Thymus (tissue), 11 donors: ENCODE data around the gene CDH12. TPM values are rescaled to one million over a fixed set of nuclear protein-coding genes. Genes with fewer than 3 reads are reported as not detected.

Source experiments
- DNase-seq, 9 donors: peaks; one replicate each; pipeline ENCODE4 v3.0.0-alpha.2; 2013; ENCODE audit warnings: low spot score in 9 of 9, low read depth in 6 of 9, missing footprints in 1 of 9
- H3K27ac ChIP-seq, 2 donors: one replicate each; pipeline ENCODE4 v1.5.1; 2013; ENCODE audit warnings: control low read depth in 1 of 2, low read depth in 1 of 2, low read length in 1 of 2, mild to moderate bottlenecking in 1 of 2, moderate library complexity in 1 of 2
- H3K27me3 ChIP-seq, 2 donors: one replicate each; pipeline ENCODE4 v1.5.1; 2013; ENCODE audit warnings: low read length in 1 of 2; ENCODE audit not compliant: control insufficient read depth in 2 of 2, insufficient read depth in 1 of 2
- H3K36me3 ChIP-seq, 2 donors: one replicate each; pipeline ENCODE4 v1.5.1; 2013; ENCODE audit warnings: low read length in 1 of 2, mild to moderate bottlenecking in 1 of 2, moderate library complexity in 1 of 2; ENCODE audit not compliant: control insufficient read depth in 2 of 2, insufficient read depth in 2 of 2
- H3K4me1 ChIP-seq, 2 donors: one replicate each; pipeline ENCODE4 v1.5.1; 2013; ENCODE audit warnings: low read length in 2 of 2; ENCODE audit not compliant: control insufficient read depth in 2 of 2, insufficient read depth in 2 of 2
- H3K4me3 ChIP-seq, 2 donors: one replicate each; pipeline ENCODE4 v1.5.1; 2013; ENCODE audit warnings: low read length in 2 of 2, control low read depth in 1 of 2, mild to moderate bottlenecking in 1 of 2
- H3K9me3 ChIP-seq, 2 donors: one replicate each; pipeline ENCODE4 v1.5.1; 2013; ENCODE audit warnings: low read length in 1 of 2, mild to moderate bottlenecking in 1 of 2; ENCODE audit not compliant: control insufficient read depth in 2 of 2, insufficient read depth in 1 of 2
- WGBS: extraction: QIAGEN DNeasy Blood & Tissue Kit; methylation state at CpG from one replicate; pipeline ENCODE4 v1.1.7; 2013; 5-methylcytosine and 5-hydroxymethylcytosine counted together
- polyA plus RNA-seq: library from polyadenylated mRNA; stranded (reverse); fragments of 200-250 nt; gene quantifications from one replicate; pipeline ENCODE4 v1.2.3, GENCODE V29; 2013
- total RNA-seq: library from RNA; stranded (reverse); fragments of 120-200 nt; gene quantifications from one replicate; pipeline ENCODE4 v1.2.4, GENCODE V29; 2013
- donor health status: healthy.

The CDH12 gene
- total and polyA plus RNA-seq, 2 donors: 0.05 to 0.09 TPM

GRCh38 chr5:22460189-22460588, 393.0 kb downstream of the CDH12 start:
- Histone ChIP-seq H3K4me1 (no peaks in the 10 kb centered on the region), H3K27ac (no peak overlapping the region), H3K4me3 (no peak overlapping the region), H3K27me3 (no peaks in the 10 kb centered on the region), H3K36me3 (no peaks in the 10 kb centered on the region), H3K9me3 (no peaks in the 10 kb centered on the region)
- WGBS: 92% methylated on average over 4 of the region's 4 CpGs
- no peak for DNase-seq

- Histone ChIP-seq H3K4me1 (no peaks in the 10 kb centered on the region), H3K4me3 (no peak overlapping the region), H3K27me3 (no peaks in the 10 kb centered on the region), H3K9me3 (no peaks in the 10 kb centered on the region), H3K36me3 (no peaks in the 10 kb centered on the region), H3K27ac (no peak overlapping the region)
- DNase-seq: no peak
- 95% methylated on average over 2 of the region's 2 CpGs for WGBS
These were observed 420.2 kb downstream of the CDH12 start for GRCh38 chr5:22432905-22433304.

GRCh38 chr5:22431840-22432239, 421.3 kb downstream of the CDH12 start:
- no peaks in the 10 kb centered on the region for H3K4me1 ChIP-seq
- DNase-seq: no peak
- no peaks in the 10 kb centered on the region for H3K27me3 ChIP-seq
- WGBS: 94% methylated on average over 3 of the region's 3 CpGs
- H3K9me3 ChIP-seq: no peaks in the 10 kb centered on the region
- no peak overlapping the region for H3K4me3 ChIP-seq
- H3K27ac ChIP-seq: no peak overlapping the region
- H3K36me3 ChIP-seq: no peaks in the 10 kb centered on the region

- Histone ChIP-seq H3K9me3 (no peaks in the 10 kb centered on the region), H3K27ac (no peak overlapping the region), H3K4me3 (no peak overlapping the region), H3K27me3 (no peaks in the 10 kb centered on the region), H3K36me3 (no peaks in the 10 kb centered on the region), H3K4me1 (no peaks in the 10 kb centered on the region)
- DNase-seq: no peak
- 83% methylated on average over 2 of the region's 2 CpGs for WGBS
These were observed 421.7 kb downstream of the CDH12 start for GRCh38 chr5:22431406-22431805.

GRCh38 chr5:22411554-22412349, 441.4 kb downstream of the CDH12 start:
- DNase-seq: no peak
- Histone ChIP-seq H3K27ac (no peak overlapping the region), H3K9me3 (no peaks in the 10 kb centered on the region), H3K36me3 (no peaks in the 10 kb centered on the region), H3K4me1 (no peaks in the 10 kb centered on the region), H3K27me3 (no peaks in the 10 kb centered on the region), H3K4me3 (no peak overlapping the region)
- WGBS: 48% methylated on average over 4 of the region's 4 CpGs

- Histone ChIP-seq H3K27me3 (no peaks in the 10 kb centered on the region), H3K4me1 (no peaks in the 10 kb centered on the region), H3K4me3 (no peak overlapping the region), H3K36me3 (no peaks in the 10 kb centered on the region), H3K9me3 (no peaks in the 10 kb centered on the region), H3K27ac (no peak overlapping the region)
- no peak for DNase-seq
- 84% methylated on average over 3 of the region's 3 CpGs for WGBS
These were observed 461.2 kb downstream of the CDH12 start for GRCh38 chr5:22391956-22392355.

- no peaks in the 10 kb centered on the region for H3K9me3 ChIP-seq
- H3K4me1 ChIP-seq: no peaks in the 10 kb centered on the region
- H3K27me3 ChIP-seq: no peaks in the 10 kb centered on the region
- no peak overlapping the region for H3K27ac ChIP-seq
- DNase-seq: no peak
- H3K4me3 ChIP-seq: no peak overlapping the region
- no peaks in the 10 kb centered on the region for H3K36me3 ChIP-seq
These were observed 462.3 kb downstream of the CDH12 start for GRCh38 chr5:22390888-22391287.

GRCh38 chr5:22372826-22373660, 480.1 kb downstream of the CDH12 start:
- Histone ChIP-seq H3K36me3 (no peaks in the 10 kb centered on the region), H3K9me3 (peaks cover 0 to 13% of the 10 kb centered on the region in 2 donors), H3K4me3 (no peak overlapping the region), H3K27me3 (no peaks in the 10 kb centered on the region), H3K4me1 (no peaks in the 10 kb centered on the region), H3K27ac (no peak overlapping the region)
- no peak for DNase-seq
- WGBS: 88% methylated on average over 1 of the region's 1 CpG

GRCh38 chr5:22372376-22372775, 480.8 kb downstream of the CDH12 start:
- H3K27me3 ChIP-seq: no peaks in the 10 kb centered on the region
- WGBS: 82% methylated on average over 8 of the region's 8 CpGs
- H3K36me3 ChIP-seq: no peaks in the 10 kb centered on the region
- H3K4me1 ChIP-seq: no peaks in the 10 kb centered on the region
- H3K27ac ChIP-seq: no peak overlapping the region
- DNase-seq: no peak
- H3K4me3 ChIP-seq: no peak overlapping the region
- peaks cover 0 to 13% of the 10 kb centered on the region in 2 donors for H3K9me3 ChIP-seq
